ENCODE results near the gene FBXO2.

FBXO2 gene

GRCh38 chr1:11654137-11654938, at the start of gene FBXO2, which contains the start of gene FBXO44:
FBXO2 (minus strand) TSS chr1:11654429; CDS start chr1:11654340, 89 bp downstream.
FBXO44 (plus strand) TSS chr1:11654877; CDS start chr1:11655836, 959 bp downstream.
- peak; percentile 46 to 49 (median 46) for DNase-seq

GRCh38 chr1:11703357-11704193, 49.3 kb upstream of the FBXO2 start:
- DNase-seq = no peak

- no peak for DNase-seq
Observed at GRCh38 chr1:11701981-11702803, 48.0 kb upstream of the FBXO2 start.

- DNase-seq = no peak
Observed at GRCh38 chr1:11701551-11701961, 47.3 kb upstream of the FBXO2 start.

- DNase-seq = no peak
Observed at GRCh38 chr1:11700601-11701467, 46.6 kb upstream of the FBXO2 start.

GRCh38 chr1:11697893-11698210, 43.6 kb upstream of the FBXO2 start:
- no peak for DNase-seq

- no peak for DNase-seq
Observed at GRCh38 chr1:11697188-11697892, 43.1 kb upstream of the FBXO2 start.

GRCh38 chr1:11695861-11696260, 41.6 kb upstream of the FBXO2 start:
- DNase-seq = no peak

- no peak for DNase-seq
Observed at GRCh38 chr1:11693917-11694316, 39.7 kb upstream of the FBXO2 start.

- DNase-seq = peak in 1 of 4 experiments; percentile 15
Observed at GRCh38 chr1:11693024-11693590, 38.9 kb upstream of the FBXO2 start.

GRCh38 chr1:11691928-11692711, 37.9 kb upstream of the FBXO2 start:
- no peak for DNase-seq

- no peak for DNase-seq
Observed at GRCh38 chr1:11691302-11691914, 37.2 kb upstream of the FBXO2 start, which contains the start of gene DRAXIN. DRAXIN (plus strand) TSS chr1:11691710; CDS start chr1:11706259, 14,549 bp downstream.

GRCh38 chr1:11690397-11691301, 36.4 kb upstream of the FBXO2 start:
- no peak for DNase-seq

- DNase-seq = no peak
Observed at GRCh38 chr1:11688506-11688905, 34.3 kb upstream of the FBXO2 start.

- DNase-seq = no peak
Observed at GRCh38 chr1:11685210-11685752, 31.1 kb upstream of the FBXO2 start.

GRCh38 chr1:11684070-11684469, 29.8 kb upstream of the FBXO2 start:
- no peak for DNase-seq

- DNase-seq = no peak
Observed at GRCh38 chr1:11682799-11683198, 28.6 kb upstream of the FBXO2 start.

- DNase-seq = no peak
Observed at GRCh38 chr1:11682287-11682771, 28.1 kb upstream of the FBXO2 start.
